Measurements from ENCODE around the gene LATS1. TPM values are rescaled to one million over a fixed set of nuclear protein-coding genes. Genes with fewer than 3 reads are reported as not detected.

The LATS1 gene
- total RNA-seq, 1 experiment from 2014 or later: 8.5 TPM

GRCh38 chr6:149660028-149660427, 57.9 kb downstream of the LATS1 start:
- no peak for DNase-seq (ENCODE audit: low spot score)

GRCh38 chr6:149657441-149657840, 60.5 kb downstream of the LATS1 start:
- no peak for DNase-seq (ENCODE audit: low spot score)

- no peak for DNase-seq (ENCODE audit: low spot score)
These were observed 66.8 kb downstream of the LATS1 start for GRCh38 chr6:149651056-149651455.

GRCh38 chr6:149648148-149649145, 69.5 kb downstream of the LATS1 start, which contains the start of gene KATNA1:
KATNA1 (minus strand) TSS chr6:149648714; CDS start chr6:149638547, 10,167 bp downstream.
- peak; percentile 68 for DNase-seq (ENCODE audit: low spot score)

- no peak for DNase-seq (ENCODE audit: low spot score)
These were observed 71.3 kb downstream of the LATS1 start for GRCh38 chr6:149646599-149646998.

GRCh38 chr6:149642829-149643580, 74.9 kb downstream of the LATS1 start:
- DNase-seq (ENCODE audit: low spot score): no peak

- peak; percentile 29 for DNase-seq (ENCODE audit: low spot score)
These were observed 81.8 kb downstream of the LATS1 start for GRCh38 chr6:149636124-149636523.

- no peak for DNase-seq (ENCODE audit: low spot score)
These were observed 83.6 kb downstream of the LATS1 start for GRCh38 chr6:149634315-149634714.

- no peak for DNase-seq (ENCODE audit: low spot score)
These were observed 88.9 kb downstream of the LATS1 start for GRCh38 chr6:149628875-149629510.

GRCh38 chr6:149627672-149628071, 90.2 kb downstream of the LATS1 start:
- no peak for DNase-seq (ENCODE audit: low spot score)

GRCh38 chr6:149615805-149616204, 102.1 kb downstream of the LATS1 start:
- DNase-seq (ENCODE audit: low spot score): no peak

GRCh38 chr6:149614337-149614736, 103.6 kb downstream of the LATS1 start:
- DNase-seq (ENCODE audit: low spot score): no peak

- no peak for DNase-seq (ENCODE audit: low spot score)
These were observed 109.4 kb downstream of the LATS1 start for GRCh38 chr6:149608381-149608982.

Other genes starting within 250 kb of the LATS1 start
- 0.10 and 0.17 TPM in 2 replicates for gene ZC3H12D, start 233.1 kb downstream of the LATS1 start, total RNA-seq (2014; rRNA removed; shearing (Covaris generic))
- gene PPIL4, start 172.1 kb downstream of the LATS1 start, total RNA-seq (2014; rRNA removed; shearing (Covaris generic)): 19.2 and 19.7 TPM in 2 replicates
- 19.9 and 27.6 TPM in 2 replicates for gene GINM1, start 151.7 kb downstream of the LATS1 start, total RNA-seq (2014; rRNA removed; shearing (Covaris generic))
- gene KATNA1, start 69.4 kb downstream of the LATS1 start, total RNA-seq (2014; rRNA removed; shearing (Covaris generic)): 11.8 and 15.3 TPM in 2 replicates
- 31.8 and 35.6 TPM in 2 replicates for gene NUP43, start 28.4 kb upstream of the LATS1 start, total RNA-seq (2014; rRNA removed; shearing (Covaris generic))
- 70.5 and 70.7 TPM in 2 replicates for gene PCMT1, start 31.6 kb upstream of the LATS1 start, total RNA-seq (2014; rRNA removed; shearing (Covaris generic))
- gene LRP11, start 146.3 kb upstream of the LATS1 start, total RNA-seq (2014; rRNA removed; shearing (Covaris generic)): 36.8 and 37.0 TPM in 2 replicates
- gene RAET1E, start 180.0 kb upstream of the LATS1 start, total RNA-seq (2014; rRNA removed; shearing (Covaris generic)): not detected in 2 replicates
- not detected in 2 replicates for gene RAET1G, start 205.0 kb upstream of the LATS1 start, total RNA-seq (2014; rRNA removed; shearing (Covaris generic))
- 11.6 and 15.7 TPM in 2 replicates for gene ULBP2, start 223.9 kb upstream of the LATS1 start, total RNA-seq (2014; rRNA removed; shearing (Covaris generic))
- gene ULBP1, start 245.8 kb upstream of the LATS1 start, total RNA-seq (2014; rRNA removed; shearing (Covaris generic)): 3.4 and 3.9 TPM in 2 replicates